A375 (cell line): ENCODE data around the gene CCNI2. TPM values are rescaled to one million over a fixed set of nuclear protein-coding genes. Genes with fewer than 3 reads are reported as not detected.

Experiments
- total RNA-seq: library from RNA; depleted of rRNA; stranded (reverse); fragments of >200 nt; shearing (Covaris generic); gene quantifications from 2 replicates; pipeline ENCODE4 v1.2.3, GENCODE V29; 2014; rRNA removed

The CCNI2 gene
- 0.19 TPM in 1 of 2 replicates, not detected in the other for total RNA-seq

GRCh38 chr5:132746954-132747615, at the start of gene CCNI2:
Gene CCNI2 (plus strand): TSS chr5:132747426. CDS start chr5:132747496, 70 bp downstream.

DNA sequence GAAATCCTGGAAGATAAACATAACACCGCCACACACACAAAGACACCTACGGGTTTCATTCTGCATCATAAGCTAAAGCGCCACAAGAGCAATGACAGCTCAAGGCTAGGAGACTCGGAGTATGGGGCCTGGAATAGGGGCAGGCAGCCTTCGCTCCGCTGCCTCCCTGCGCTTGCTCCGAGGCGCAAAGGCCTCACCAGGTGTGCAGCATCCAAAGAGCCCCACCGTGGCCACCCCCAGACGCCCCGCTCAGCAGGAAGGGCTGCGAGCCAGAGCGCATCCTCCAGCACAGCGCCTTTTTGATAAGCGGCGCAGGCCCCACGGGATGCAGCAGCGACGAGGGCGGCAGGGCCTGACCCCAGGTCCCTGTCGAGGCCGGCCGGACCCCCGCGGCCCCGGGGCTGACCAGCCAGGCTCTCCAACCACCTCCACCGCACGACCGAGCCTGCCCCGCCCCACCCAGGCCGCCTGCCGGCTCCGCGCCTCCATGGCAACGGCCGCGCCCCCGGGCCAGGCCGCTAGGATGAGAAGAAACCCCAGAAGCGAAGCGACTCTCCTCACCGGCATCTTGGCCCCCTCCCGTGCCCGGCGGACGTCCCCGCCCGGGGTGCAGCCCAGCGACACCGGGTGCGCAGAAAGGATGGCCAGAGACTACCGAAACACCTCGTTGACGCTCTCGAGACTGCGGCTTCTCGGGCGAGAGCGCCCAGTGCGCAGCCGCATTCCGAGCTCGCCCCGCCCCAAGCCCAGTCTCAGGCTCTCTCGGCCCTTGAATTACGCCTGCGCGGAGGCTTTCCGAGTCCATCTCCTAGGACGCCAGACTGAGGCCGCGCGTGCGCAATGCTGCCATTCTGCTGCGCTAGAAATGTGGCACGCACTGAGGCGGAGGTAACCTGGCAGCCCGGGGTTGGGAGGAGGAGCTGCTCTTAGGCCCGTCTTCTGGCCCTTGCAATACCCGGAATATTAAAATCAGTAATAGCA, 10.1 kb upstream of the CCNI2 start, which contains the start of gene KIF3A:
Gene KIF3A, minus strand, starts transcription at position 694 of the 981 bp plus-strand sequence. Its CDS starts 127 bp downstream, at position 567.

GRCh38 chr5:132777209-132778069, 30.2 kb downstream of the CCNI2 start, which contains the start of gene SEPTIN8:
Gene SEPTIN8 (minus strand): TSS chr5:132777239. CDS start chr5:132777137, 102 bp downstream.

Other genes starting within 250 kb of the CCNI2 start
- gene IL5, start 203.9 kb upstream of the CCNI2 start, total RNA-seq = not detected in 2 replicates
- 16.9 and 23.4 TPM in 2 replicates for gene RAD50, start 190.4 kb upstream of the CCNI2 start, total RNA-seq
- 0.42 TPM in 1 of 2 replicates, not detected in the other for gene IL13, start 89.3 kb upstream of the CCNI2 start, total RNA-seq
- not detected in 2 replicates for gene IL4, start 73.4 kb upstream of the CCNI2 start, total RNA-seq
- gene KIF3A, start 9.9 kb upstream of the CCNI2 start, total RNA-seq = 8.1 and 10.6 TPM in 2 replicates
- 33.8 and 36.1 TPM in 2 replicates for gene SEPTIN8, start 29.8 kb downstream of the CCNI2 start, total RNA-seq
- 0.15 and 0.32 TPM in 2 replicates for gene SOWAHA, start 65.9 kb downstream of the CCNI2 start, total RNA-seq
- gene SHROOM1, start 83.2 kb downstream of the CCNI2 start, total RNA-seq = 9.9 and 14.4 TPM in 2 replicates
- gene GDF9, start 119.0 kb downstream of the CCNI2 start, total RNA-seq = 0.16 and 0.23 TPM in 2 replicates
- gene UQCRQ, start 119.2 kb downstream of the CCNI2 start, total RNA-seq = 325 and 380 TPM in 2 replicates
- 0.11 TPM in 2 replicates for gene LEAP2, start 126.2 kb downstream of the CCNI2 start, total RNA-seq
- gene AFF4, start 216.2 kb downstream of the CCNI2 start, total RNA-seq = 31.7 and 34.9 TPM in 2 replicates